Measurements from ENCODE around the gene SFXN4.

GRCh38 chr10:119211625-119212441, 46.3 kb upstream of the SFXN4 start:
- TF ChIP-seq CTCF (IDR thresholded peaks at IDR 0.05; ENCODE audit: low read depth, low read length, poor library complexity, severe bottlenecking) (no peak), EZH2phosphoT487 (IDR thresholded peaks at IDR 0.05; ENCODE audit: borderline replicate concordance, low read length) (no peak)

All from DOHH2 (cell line).